A673 (cell line): ENCODE results near the gene SLC25A47. TPM values are rescaled to one million over a fixed set of nuclear protein-coding genes. Genes with fewer than 3 reads are reported as not detected.

Experiments
- BruUV-seq: library from RNA; stranded (reverse); fragments of 400-500 nt; replicated peaks from 2 replicates; lab custom pipeline; 2021; lab: Mats Ljungman, UMichigan
- CTCF ChIA-PET: fragments of 300-600 bp; sonication (Branson Sonifier 250); formaldehyde crosslinking; loops from one replicate; lab custom pipeline; 2022; ENCODE audit warnings: antibody characterized with exemption; lab: Charles Lee
- POLR2A ChIA-PET: fragments of 300-600 bp; sonication (Branson Sonifier 250); formaldehyde crosslinking; loops from one replicate; lab custom pipeline; 2022; ENCODE audit warnings: antibody characterized with exemption; ENCODE audit not compliant: low non-redundant PET; lab: Charles Lee
- DNase-seq: peaks from one replicate; pipeline ENCODE4 v3.0.0-alpha.2; 2015; ENCODE audit warnings: low spot score
- H3K27ac ChIP-seq: fragments of 200-600 bp; sonication (generic); 2 replicates; pipeline ENCODE4 v1.5.1; 2016; ENCODE audit warnings: mixed run types, low read depth, mild to moderate bottlenecking, mixed read lengths, antibody characterized with exemption, low read length; ENCODE audit not compliant: poor library complexity, severe bottlenecking
- H3K27me3 ChIP-seq: fragments of 200-600 bp; sonication (generic); replicated peaks from 2 replicates; pipeline ENCODE4 v1.6.1; 2017; ENCODE audit warnings: mixed run types, low read depth, mild to moderate bottlenecking, mixed read lengths, antibody characterized with exemption, low read length; ENCODE audit not compliant: insufficient read depth, poor library complexity
- H3K36me3 ChIP-seq: fragments of 200-600 bp; sonication (generic); 2 replicates; pipeline ENCODE4 v1.6.1; 2016; ENCODE audit warnings: mixed run types, mild to moderate bottlenecking, mixed read lengths, antibody characterized with exemption, low read length; ENCODE audit not compliant: insufficient read depth, poor library complexity, severe bottlenecking
- H3K4me1 ChIP-seq: fragments of 200-600 bp; sonication (generic); 2 replicates; pipeline ENCODE4 v1.6.1; 2017; ENCODE audit warnings: mixed run types, mild to moderate bottlenecking, mixed read lengths, antibody characterized with exemption, low read length; ENCODE audit not compliant: insufficient read depth, poor library complexity, severe bottlenecking
- H3K4me3 ChIP-seq: fragments of 200-600 bp; sonication (generic); 2 replicates; pipeline ENCODE4 v1.5.1; 2016; ENCODE audit warnings: low read depth, mixed run types, mild to moderate bottlenecking, mixed read lengths, low read length; ENCODE audit not compliant: poor library complexity, severe bottlenecking
- H3K9me3 ChIP-seq: fragments of 200-600 bp; sonication (generic); 2 replicates; pipeline ENCODE4 v1.6.1; 2016; ENCODE audit warnings: mixed run types, low read depth, mild to moderate bottlenecking, mixed read lengths, antibody characterized with exemption, low read length; ENCODE audit not compliant: poor library complexity, severe bottlenecking
- EZH2 ChIP-seq: fragments of 200-600 bp; sonication (generic); IDR thresholded peaks from 2 replicates; pipeline ENCODE4 v1.6.1; 2017; ENCODE audit warnings: borderline replicate concordance, low read depth, mild to moderate bottlenecking, mixed read lengths, antibody characterized with exemption, low read length; ENCODE audit not compliant: poor library complexity, severe bottlenecking
- intact Hi-C: fragments of 100-400 bp; cut with micrococcal nuclease; formaldehyde crosslinking; loops from one replicate; pipeline ENCODE4 v1.10.0; 2022; ENCODE audit not compliant: unreplicated experiment
- total RNA-seq: library from RNA; stranded (reverse); gene quantifications from 2 replicates; pipeline ENCODE4 v1.2.3, GENCODE V29; 2021
- TF ChIP-seq, protein P1 (sequence below): fragments of 300-800, 200-600 bp; sonication (generic); conservative IDR thresholded peaks from 2 replicates; pipeline ENCODE4 v1.5.1; 2017; ENCODE audit warnings: low read depth, mild to moderate bottlenecking, antibody characterized with exemption, low read length, moderate library complexity, mixed read lengths

SLC25A47 gene
- total RNA-seq, 1 experiment from 2014 or later: not detected

DNA sequence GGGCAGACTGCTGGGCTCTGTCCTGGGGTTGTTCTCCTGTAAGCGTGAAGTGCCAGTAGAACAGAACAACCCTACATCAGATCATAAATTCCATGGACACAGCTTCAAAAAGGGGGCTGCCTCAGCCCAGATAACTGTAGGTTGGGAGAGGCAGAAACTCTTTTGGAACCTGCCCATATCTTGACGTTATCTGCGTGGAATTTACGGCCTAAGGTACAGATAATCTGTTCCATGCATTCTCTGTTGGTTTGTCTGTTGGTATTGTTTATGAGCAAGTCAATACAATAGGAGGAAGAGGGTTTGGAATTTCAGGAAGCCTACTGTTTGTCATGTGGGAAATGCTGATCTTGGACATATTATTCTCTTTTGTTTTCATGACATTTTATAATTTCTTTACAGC is 36.7 kb downstream of the SLC25A47 start:
- intact Hi-C loops: no loop called here
- no peak for DNase-seq
- no peak overlapping the region for H3K27ac ChIP-seq
- peaks cover 63% of the 10 kb centered on the region for H3K36me3 ChIP-seq
- no TSS peak for BruUV-seq
- ChIA-PET CTCF (no interaction called here), POLR2A (no interaction called here)
- peaks cover 5% of the 10 kb centered on the region for H3K9me3 ChIP-seq
- H3K27me3 ChIP-seq: no peaks in the 10 kb centered on the region
- H3K4me1 ChIP-seq: no peaks in the 10 kb centered on the region
- no peak for TF ChIP-seq EZH2
- TF ChIP-seq, protein P1, sequence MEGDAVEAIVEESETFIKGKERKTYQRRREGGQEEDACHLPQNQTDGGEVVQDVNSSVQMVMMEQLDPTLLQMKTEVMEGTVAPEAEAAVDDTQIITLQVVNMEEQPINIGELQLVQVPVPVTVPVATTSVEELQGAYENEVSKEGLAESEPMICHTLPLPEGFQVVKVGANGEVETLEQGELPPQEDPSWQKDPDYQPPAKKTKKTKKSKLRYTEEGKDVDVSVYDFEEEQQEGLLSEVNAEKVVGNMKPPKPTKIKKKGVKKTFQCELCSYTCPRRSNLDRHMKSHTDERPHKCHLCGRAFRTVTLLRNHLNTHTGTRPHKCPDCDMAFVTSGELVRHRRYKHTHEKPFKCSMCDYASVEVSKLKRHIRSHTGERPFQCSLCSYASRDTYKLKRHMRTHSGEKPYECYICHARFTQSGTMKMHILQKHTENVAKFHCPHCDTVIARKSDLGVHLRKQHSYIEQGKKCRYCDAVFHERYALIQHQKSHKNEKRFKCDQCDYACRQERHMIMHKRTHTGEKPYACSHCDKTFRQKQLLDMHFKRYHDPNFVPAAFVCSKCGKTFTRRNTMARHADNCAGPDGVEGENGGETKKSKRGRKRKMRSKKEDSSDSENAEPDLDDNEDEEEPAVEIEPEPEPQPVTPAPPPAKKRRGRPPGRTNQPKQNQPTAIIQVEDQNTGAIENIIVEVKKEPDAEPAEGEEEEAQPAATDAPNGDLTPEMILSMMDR: no peak
- H3K4me3 ChIP-seq: no peak overlapping the region

DNA sequence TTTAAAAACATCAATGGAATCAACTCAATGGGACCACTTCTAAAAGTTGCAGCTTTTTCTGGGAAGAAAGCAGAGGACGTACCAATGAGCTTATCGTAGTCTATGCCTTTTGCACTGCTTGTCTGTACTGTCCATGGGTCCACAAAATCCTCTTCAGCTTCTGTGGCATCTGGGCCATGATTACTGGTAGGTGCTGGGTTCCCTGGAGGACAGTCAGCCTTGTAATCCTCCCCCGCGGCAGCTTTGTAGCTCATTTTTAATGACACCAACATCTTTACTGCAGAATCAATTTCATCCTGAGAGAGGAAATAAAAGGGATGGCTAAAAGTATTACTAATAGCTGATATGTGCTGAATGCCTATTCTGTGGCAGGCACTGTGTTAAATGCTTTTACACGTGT is 38.5 kb downstream of the SLC25A47 start:
- no TSS peak for BruUV-seq
- Histone ChIP-seq H3K36me3 (peaks cover 54% of the 10 kb centered on the region), H3K27ac (no peak overlapping the region), H3K4me3 (no peak overlapping the region), H3K9me3 (peaks cover 5% of the 10 kb centered on the region), H3K27me3 (no peaks in the 10 kb centered on the region), H3K4me1 (no peaks in the 10 kb centered on the region)
- ChIA-PET POLR2A (interaction anchor here (0.7 to 1.2 kb wide), 2 partner anchors 10 to 322 kb away, joined by 3 read pairs; no protein-coding TSS in a partner anchor), CTCF (no interaction called here)
- intact Hi-C loops: no loop called here
- no peak for TF ChIP-seq EZH2
- TF ChIP-seq, protein P1: no peak
- DNase-seq: no peak

DNA sequence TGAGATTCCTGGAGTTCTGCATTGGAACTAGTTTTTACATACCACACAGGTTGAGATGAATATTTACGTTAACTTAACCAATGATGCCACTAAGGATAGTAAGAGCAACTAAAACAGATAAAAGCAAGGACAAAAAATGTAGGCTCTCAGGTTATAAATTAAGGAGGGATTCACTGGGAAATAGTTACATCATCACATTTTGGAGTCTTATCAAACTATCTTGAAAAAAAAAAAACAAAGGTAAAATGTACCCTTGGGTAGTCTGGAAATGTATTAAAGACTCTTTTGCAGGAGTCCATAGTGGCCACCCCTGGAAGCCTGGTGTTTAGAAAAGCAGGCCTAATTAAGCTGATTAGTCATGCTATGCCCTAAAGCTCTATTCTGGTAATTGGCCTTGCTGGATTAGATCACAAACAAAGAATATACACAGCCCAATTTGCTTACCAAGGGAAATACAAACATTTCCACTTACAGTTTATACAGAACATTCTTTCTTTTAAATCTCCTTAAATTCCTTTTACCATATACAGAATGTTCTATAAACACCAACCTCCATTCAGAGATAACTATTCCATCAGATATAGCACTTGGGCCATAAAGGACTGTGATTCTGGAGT is 39.3 kb downstream of the SLC25A47 start:
- ChIA-PET POLR2A (interaction anchor here (1.2 kb wide), 1 partner anchor 10 kb away, joined by 3 read pairs; no protein-coding TSS in a partner anchor), CTCF (no interaction called here)
- Histone ChIP-seq H3K27me3 (no peaks in the 10 kb centered on the region), H3K36me3 (peaks cover 48% of the 10 kb centered on the region), H3K27ac (no peak overlapping the region), H3K4me3 (no peak overlapping the region), H3K9me3 (peaks cover 5% of the 10 kb centered on the region), H3K4me1 (no peaks in the 10 kb centered on the region)
- no TSS peak for BruUV-seq
- no peak for DNase-seq
- intact Hi-C loops: no loop called here
- no peak for TF ChIP-seq EZH2
- TF ChIP-seq, protein P1: no peak
